Cortex of kidney (tissue), 1 donor: ENCODE results near the gene C10orf67.
"Not testable (repeated sequence)": the region's sequence is repeated elsewhere in the genome, so short reads cannot be mapped to it uniquely, and the experiment has no call there.

Source experiments
- DNase-seq: peaks from one replicate; lab custom pipeline; 2025; lab: John Stamatoyannopoulos, UW

Gene C10orf67

GRCh38 chr10:23344241-23344841 lies at the start of gene C10orf67:
C10orf67 (minus strand) TSS chr10:23344797; CDS start chr10:23344774, 23 bp downstream.
- DNase-seq = peak; percentile 7

- DNase-seq = no peak
Measured at GRCh38 chr10:23391821-23392220, 47.2 kb upstream of the C10orf67 start.

- DNase-seq = no peak
Measured at GRCh38 chr10:23390809-23391208, 46.2 kb upstream of the C10orf67 start.

- not testable (repeated sequence) for DNase-seq
Measured at GRCh38 chr10:23390408-23390807, 45.8 kb upstream of the C10orf67 start.

- not testable (repeated sequence) for DNase-seq
Measured at GRCh38 chr10:23387516-23387915, 42.9 kb upstream of the C10orf67 start.

- DNase-seq = no peak
Measured at GRCh38 chr10:23386052-23386451, 41.5 kb upstream of the C10orf67 start.

- DNase-seq = no peak
Measured at GRCh38 chr10:23384364-23384763, 39.8 kb upstream of the C10orf67 start.

- DNase-seq = no peak
Measured at GRCh38 chr10:23383637-23384036, 39.0 kb upstream of the C10orf67 start.

- DNase-seq = no peak
Measured at GRCh38 chr10:23381298-23382040, 36.9 kb upstream of the C10orf67 start.

GRCh38 chr10:23379686-23380085 lies 35.1 kb upstream of the C10orf67 start:
- DNase-seq = no peak

GRCh38 chr10:23376229-23376655 lies 31.6 kb upstream of the C10orf67 start:
- DNase-seq = no peak

GRCh38 chr10:23375366-23375765 lies 30.8 kb upstream of the C10orf67 start:
- DNase-seq = no peak

GRCh38 chr10:23373156-23373555 lies 28.6 kb upstream of the C10orf67 start:
- DNase-seq = no peak

- DNase-seq = no peak
Measured at GRCh38 chr10:23371073-23371472, 26.5 kb upstream of the C10orf67 start.

GRCh38 chr10:23370106-23370505 lies 25.5 kb upstream of the C10orf67 start:
- DNase-seq = no peak

GRCh38 chr10:23368816-23369640 lies 24.4 kb upstream of the C10orf67 start:
- no peak for DNase-seq

GRCh38 chr10:23367896-23368595 lies 23.4 kb upstream of the C10orf67 start:
- no peak for DNase-seq

- DNase-seq = not testable (repeated sequence)
Measured at GRCh38 chr10:23365417-23366030, 20.9 kb upstream of the C10orf67 start.

GRCh38 chr10:23364378-23364777 lies 19.8 kb upstream of the C10orf67 start:
- DNase-seq = no peak

- DNase-seq = no peak
Measured at GRCh38 chr10:23363793-23364135, 19.2 kb upstream of the C10orf67 start.

GRCh38 chr10:23362879-23363792 lies 18.5 kb upstream of the C10orf67 start:
- DNase-seq = no peak
